K562 (cell line): ENCODE data around the gene ADAM15. TPM values are rescaled to one million over a fixed set of nuclear protein-coding genes. Genes with fewer than 3 reads are reported as not detected.

ENCODE experiments used
- BRD9 ChIP-seq: fragments of 450-650 bp; IDR thresholded peaks from 2 replicates; pipeline ENCODE4 v1.6.1; 2018; ENCODE audit warnings: low read depth; ENCODE audit not compliant: partially characterized antibody
- HDAC2 ChIP-seq: fragments of 450-650 bp; IDR thresholded peaks from 2 replicates; pipeline ENCODE4 v1.6.1; 2016; ENCODE audit warnings: mild to moderate bottlenecking
- NR2C1 ChIP-seq, 2 experiments: fragments of 450-650 bp; IDR thresholded peaks; 2 replicates each; pipeline ENCODE4 v1.6.1; 2017; ENCODE audit warnings: mild to moderate bottlenecking in 2 of 2, antibody characterized with exemption in 1 of 2, inconsistent platforms in 1 of 2, missing compliant biosample characterization in 1 of 2, missing genetic modification characterization in 1 of 2
- RBFOX2 ChIP-seq: fragments of 200-400 bp; formaldehyde crosslinking; IDR thresholded peaks from 2 replicates; pipeline ENCODE4 v1.6.1; 2017; ENCODE audit warnings: low read depth, mild to moderate bottlenecking, low read length, moderate library complexity
- RBM22 ChIP-seq: fragments of 200-400 bp; formaldehyde crosslinking; IDR thresholded peaks from 2 replicates; pipeline ENCODE4 v1.6.1; 2018; ENCODE audit warnings: low read length, low read depth; ENCODE audit not compliant: poor library complexity, severe bottlenecking
- SAFB2 ChIP-seq: fragments of 200-400 bp; formaldehyde crosslinking; IDR thresholded peaks from 2 replicates; pipeline ENCODE4 v1.6.1; 2018; ENCODE audit warnings: borderline replicate concordance, low read length, low read depth, moderate library complexity; ENCODE audit not compliant: severe bottlenecking
- SMARCA4 ChIP-seq: fragments of 450-650 bp; IDR thresholded peaks from 2 replicates; pipeline ENCODE4 v1.6.1; 2016
- ZNF175 ChIP-seq: fragments of 200-800 bp; sonication (Bioruptor generic); IDR thresholded peaks from 2 replicates; pipeline ENCODE4 v1.6.1; 2016; ENCODE audit warnings: low read depth, mild to moderate bottlenecking, missing genetic modification characterization, missing compliant biosample characterization
- polyA plus RNA-seq, 8 experiments: library from polyadenylated mRNA; depleted of rRNA in 4 of 8; stranded (reverse) in 5 of 8; unstranded in 3 of 8; fragments of >200 nt; fragmentation: Nextera tagmentation in 2 of 8; fragmentation: Illumina TruSeq in 1 of 8; extraction: Ambion mirVana in 2 of 8; extraction: Trizol in 1 of 8; gene quantifications; 2 replicates each; pipeline versions ENCODE4 v1.2.1 to v1.2.3, GENCODE V29; 2011 to 2014; ENCODE audit warnings: inconsistent platforms in 1 of 8, missing spikeins in 1 of 8
- total RNA-seq, 7 experiments: library from RNA; depleted of rRNA in 6 of 7; stranded (reverse); fragments of >200 nt in 6 of 7; fragmentation: Illumina TruSeq in 2 of 7; extraction: Trizol in 2 of 7; gene quantifications; 2 replicates each; pipeline versions ENCODE4 v1.2.1 to v1.2.3, GENCODE V29; 2011 to 2021; ENCODE audit warnings: low replicate concordance in 1 of 7
- TF ChIP-seq, protein P1 (sequence below): IDR thresholded peaks from 2 replicates; pipeline ENCODE4 v1.6.1; 2016; ENCODE audit warnings: missing genetic modification characterization, missing compliant biosample characterization
- TF ChIP-seq, protein P2 (sequence below): fragments of 250-450 bp; sonication (Bioruptor Pico); IDR thresholded peaks from 2 replicates; pipeline ENCODE4 v1.4.0; 2020; ENCODE audit warnings: borderline replicate concordance
- TF ChIP-seq, protein P3 (sequence below): sonication (generic); IDR thresholded peaks from 2 replicates; pipeline ENCODE4 v1.6.1; 2016
- TF ChIP-seq, protein P4 (sequence below): fragments of 450-650 bp; formaldehyde crosslinking; IDR thresholded peaks from 2 replicates; pipeline ENCODE4 v1.4.0; 2020; ENCODE audit warnings: mild to moderate bottlenecking
- TF ChIP-seq, protein P5 (sequence below), 2 experiments: fragments of 450-650 bp in 1 of 2; IDR thresholded peaks; 2 replicates each; pipeline ENCODE4 v1.6.1; 2011 to 2017; ENCODE audit warnings: low read depth in 2 of 2, antibody characterized with exemption in 1 of 2, borderline replicate concordance in 1 of 2, low read length in 1 of 2, mild to moderate bottlenecking in 1 of 2, mixed read lengths in 1 of 2; ENCODE audit not compliant: control insufficient read depth in 1 of 2

ADAM15 gene
- total and polyA plus RNA-seq, 9 of the 15 experiments (the other 6 are each of a cell fraction or from before 2014, with no cell fraction given): 0.69 to 72.3 (median 32.8) TPM

DNA sequence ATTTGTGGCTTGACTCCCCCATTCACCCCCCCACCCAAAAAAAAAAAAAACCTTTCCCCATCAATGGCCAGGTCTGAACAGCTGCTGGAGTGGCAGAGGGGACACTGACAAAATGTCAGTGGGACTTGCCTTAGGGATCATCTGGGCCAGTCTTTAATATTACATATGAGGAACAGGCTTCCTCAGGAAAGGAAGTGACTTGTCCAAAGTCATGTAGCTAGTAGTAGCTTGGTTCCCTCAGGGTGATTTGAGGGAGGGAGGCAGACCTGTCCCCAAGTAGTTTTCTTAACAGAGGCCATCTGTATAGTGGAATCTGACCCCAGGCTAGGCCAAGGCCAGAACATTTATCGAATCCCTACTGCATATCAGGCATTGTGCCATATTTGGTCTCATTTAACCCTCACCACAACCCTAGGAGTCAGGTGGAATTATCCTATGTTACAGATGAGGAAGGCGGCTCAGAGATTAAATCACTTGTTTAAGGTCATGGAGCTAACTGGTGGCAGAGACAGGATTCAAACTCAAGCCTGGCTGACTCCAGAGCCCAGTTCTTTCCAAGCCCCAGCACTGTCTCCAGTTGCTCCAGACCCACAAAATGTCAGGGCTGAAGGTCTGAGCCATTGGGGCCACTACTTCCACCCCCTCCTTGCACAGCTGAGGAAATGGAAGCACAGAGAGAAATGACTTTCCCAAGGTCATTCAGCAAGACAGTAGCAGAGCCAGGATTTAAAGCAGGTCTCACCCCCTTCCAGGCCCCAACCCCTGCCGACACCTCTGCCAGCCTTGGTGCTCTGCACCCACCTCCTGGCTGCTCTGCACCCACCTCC lies 38.1 kb upstream of the ADAM15 start (continued):
- TF ChIP-seq, protein P1, sequence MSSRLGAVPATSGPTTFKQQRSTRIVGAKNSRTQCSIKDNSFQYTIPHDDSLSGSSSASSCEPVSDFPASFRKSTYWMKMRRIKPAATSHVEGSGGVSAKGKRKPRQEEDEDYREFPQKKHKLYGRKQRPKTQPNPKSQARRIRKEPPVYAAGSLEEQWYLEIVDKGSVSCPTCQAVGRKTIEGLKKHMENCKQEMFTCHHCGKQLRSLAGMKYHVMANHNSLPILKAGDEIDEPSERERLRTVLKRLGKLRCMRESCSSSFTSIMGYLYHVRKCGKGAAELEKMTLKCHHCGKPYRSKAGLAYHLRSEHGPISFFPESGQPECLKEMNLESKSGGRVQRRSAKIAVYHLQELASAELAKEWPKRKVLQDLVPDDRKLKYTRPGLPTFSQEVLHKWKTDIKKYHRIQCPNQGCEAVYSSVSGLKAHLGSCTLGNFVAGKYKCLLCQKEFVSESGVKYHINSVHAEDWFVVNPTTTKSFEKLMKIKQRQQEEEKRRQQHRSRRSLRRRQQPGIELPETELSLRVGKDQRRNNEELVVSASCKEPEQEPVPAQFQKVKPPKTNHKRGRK (tag): no peak
- TF ChIP-seq, protein P2, sequence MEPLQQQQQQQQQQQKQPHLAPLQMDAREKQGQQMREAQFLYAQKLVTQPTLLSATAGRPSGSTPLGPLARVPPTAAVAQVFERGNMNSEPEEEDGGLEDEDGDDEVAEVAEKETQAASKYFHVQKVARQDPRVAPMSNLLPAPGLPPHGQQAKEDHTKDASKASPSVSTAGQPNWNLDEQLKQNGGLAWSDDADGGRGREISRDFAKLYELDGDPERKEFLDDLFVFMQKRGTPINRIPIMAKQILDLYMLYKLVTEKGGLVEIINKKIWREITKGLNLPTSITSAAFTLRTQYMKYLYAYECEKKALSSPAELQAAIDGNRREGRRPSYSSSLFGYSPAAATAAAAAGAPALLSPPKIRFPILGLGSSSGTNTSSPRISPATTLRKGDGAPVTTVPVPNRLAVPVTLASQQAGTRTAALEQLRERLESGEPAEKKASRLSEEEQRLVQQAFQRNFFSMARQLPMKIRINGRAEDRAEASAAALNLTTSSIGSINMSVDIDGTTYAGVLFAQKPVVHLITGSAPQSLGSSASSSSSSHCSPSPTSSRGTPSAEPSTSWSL (CRISPR knock-in tag): no peak
- TF ChIP-seq, protein P3, sequence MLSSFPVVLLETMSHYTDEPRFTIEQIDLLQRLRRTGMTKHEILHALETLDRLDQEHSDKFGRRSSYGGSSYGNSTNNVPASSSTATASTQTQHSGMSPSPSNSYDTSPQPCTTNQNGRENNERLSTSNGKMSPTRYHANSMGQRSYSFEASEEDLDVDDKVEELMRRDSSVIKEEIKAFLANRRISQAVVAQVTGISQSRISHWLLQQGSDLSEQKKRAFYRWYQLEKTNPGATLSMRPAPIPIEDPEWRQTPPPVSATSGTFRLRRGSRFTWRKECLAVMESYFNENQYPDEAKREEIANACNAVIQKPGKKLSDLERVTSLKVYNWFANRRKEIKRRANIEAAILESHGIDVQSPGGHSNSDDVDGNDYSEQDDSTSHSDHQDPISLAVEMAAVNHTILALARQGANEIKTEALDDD: 0 out of 2 replicates have a peak, but pooled peaks have one; percentile 27
- peak; percentile 35; the same call in 1 of the 2 replicates for TF ChIP-seq RBFOX2
- TF ChIP-seq HDAC2: 0 out of 2 replicates have a peak, but pooled peaks have one; percentile 41
- no peak for TF ChIP-seq BRD9
- no peak for TF ChIP-seq SMARCA4
- TF ChIP-seq, protein P4, sequence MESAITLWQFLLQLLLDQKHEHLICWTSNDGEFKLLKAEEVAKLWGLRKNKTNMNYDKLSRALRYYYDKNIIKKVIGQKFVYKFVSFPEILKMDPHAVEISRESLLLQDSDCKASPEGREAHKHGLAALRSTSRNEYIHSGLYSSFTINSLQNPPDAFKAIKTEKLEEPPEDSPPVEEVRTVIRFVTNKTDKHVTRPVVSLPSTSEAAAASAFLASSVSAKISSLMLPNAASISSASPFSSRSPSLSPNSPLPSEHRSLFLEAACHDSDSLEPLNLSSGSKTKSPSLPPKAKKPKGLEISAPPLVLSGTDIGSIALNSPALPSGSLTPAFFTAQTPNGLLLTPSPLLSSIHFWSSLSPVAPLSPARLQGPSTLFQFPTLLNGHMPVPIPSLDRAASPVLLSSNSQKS (CRISPR knock-in tag): no peak
- no peak for TF ChIP-seq NR2C1 (IDR thresholded peaks at IDR 0.05)
- TF ChIP-seq NR2C1 (tag; IDR thresholded peaks at IDR 0.05): peak; percentile 54; the same call in 1 of the 2 replicates
- TF ChIP-seq RBM22: no peak
- TF ChIP-seq SAFB2: no peak
- TF ChIP-seq ZNF175 (CRISPR knock-in tag): 0 out of 2 replicates have a peak, but pooled peaks have one; percentile 10
- TF ChIP-seq, protein P5, sequence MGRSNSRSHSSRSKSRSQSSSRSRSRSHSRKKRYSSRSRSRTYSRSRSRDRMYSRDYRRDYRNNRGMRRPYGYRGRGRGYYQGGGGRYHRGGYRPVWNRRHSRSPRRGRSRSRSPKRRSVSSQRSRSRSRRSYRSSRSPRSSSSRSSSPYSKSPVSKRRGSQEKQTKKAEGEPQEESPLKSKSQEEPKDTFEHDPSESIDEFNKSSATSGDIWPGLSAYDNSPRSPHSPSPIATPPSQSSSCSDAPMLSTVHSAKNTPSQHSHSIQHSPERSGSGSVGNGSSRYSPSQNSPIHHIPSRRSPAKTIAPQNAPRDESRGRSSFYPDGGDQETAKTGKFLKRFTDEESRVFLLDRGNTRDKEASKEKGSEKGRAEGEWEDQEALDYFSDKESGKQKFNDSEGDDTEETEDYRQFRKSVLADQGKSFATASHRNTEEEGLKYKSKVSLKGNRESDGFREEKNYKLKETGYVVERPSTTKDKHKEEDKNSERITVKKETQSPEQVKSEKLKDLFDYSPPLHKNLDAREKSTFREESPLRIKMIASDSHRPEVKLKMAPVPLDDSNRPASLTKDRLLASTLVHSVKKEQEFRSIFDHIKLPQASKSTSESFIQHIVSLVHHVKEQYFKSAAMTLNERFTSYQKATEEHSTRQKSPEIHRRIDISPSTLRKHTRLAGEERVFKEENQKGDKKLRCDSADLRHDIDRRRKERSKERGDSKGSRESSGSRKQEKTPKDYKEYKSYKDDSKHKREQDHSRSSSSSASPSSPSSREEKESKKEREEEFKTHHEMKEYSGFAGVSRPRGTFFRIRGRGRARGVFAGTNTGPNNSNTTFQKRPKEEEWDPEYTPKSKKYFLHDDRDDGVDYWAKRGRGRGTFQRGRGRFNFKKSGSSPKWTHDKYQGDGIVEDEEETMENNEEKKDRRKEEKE (IDR thresholded peaks at IDR 0.05; ENCODE audit: borderline replicate concordance in 1 of 2, control insufficient read depth in 1 of 2, low read depth in 2 of 2, low read length in 1 of 2): no peak
